ENCODE measurements around the gene EXO5.

GRCh38 chr1:40534589-40534988 lies 26.0 kb downstream of the EXO5 start:
- TF ChIP-seq CTCF (conservative IDR thresholded peaks at IDR 0.05 in 1 of 2, IDR thresholded peaks at IDR 0.05 in 1 of 2; ENCODE audit: low read depth in 1 of 2, low read length in 2 of 2) (no peak), EZH2 (IDR thresholded peaks at IDR 0.05; ENCODE audit: low read length, missing control alignments) (no peak)
